ENCODE data around the gene COA8. TPM values are rescaled to one million over a fixed set of nuclear protein-coding genes. Genes with fewer than 3 reads are reported as not detected.

Gene COA8
- total and polyA plus RNA-seq, 10 of the 15 experiments (the other 5 are each of a cell fraction or from before 2014, with no cell fraction given): 6.1 to 69.5 (median 25.8) TPM

DNA sequence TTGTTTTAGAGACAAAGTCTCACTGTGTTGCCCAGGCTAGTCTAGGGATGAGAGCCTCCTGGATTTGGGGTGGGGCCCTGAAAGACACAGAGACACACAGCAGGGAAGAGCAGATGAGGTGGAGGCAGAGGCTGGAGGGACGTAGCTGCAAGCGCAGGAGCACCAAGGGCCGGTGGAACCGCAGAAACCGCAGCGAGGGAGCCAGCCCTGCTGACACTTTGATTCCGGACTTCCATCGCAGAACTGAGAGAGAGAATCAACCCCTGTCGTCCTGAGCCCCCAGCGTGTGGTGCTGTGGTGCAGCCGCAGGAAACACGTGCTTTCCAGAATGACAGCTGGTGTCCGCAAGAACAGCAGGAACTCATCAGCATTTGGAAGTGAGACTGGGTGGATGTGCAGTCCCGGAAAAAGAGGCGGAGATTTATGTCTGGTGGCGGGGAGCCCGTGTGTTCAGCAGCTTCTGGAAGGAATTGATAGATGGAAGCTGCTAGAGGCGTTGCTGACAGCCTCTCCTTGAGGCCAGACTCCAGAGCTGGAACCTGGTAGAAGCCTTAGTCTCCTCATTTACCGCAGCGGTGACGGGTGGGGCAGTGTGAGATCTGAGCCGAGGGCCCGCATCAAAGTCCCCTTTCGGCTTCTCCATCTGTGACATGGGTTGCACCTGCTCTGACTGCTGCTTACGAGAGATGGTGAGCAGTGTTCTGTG is 44.4 kb downstream of the COA8 start (continued):
- 0 out of 2 replicates have a peak, but pooled peaks have one; percentile 61 for TF ChIP-seq EZH2 (IDR thresholded peaks at IDR 0.05; ENCODE audit: borderline replicate concordance, control insufficient read depth, low read depth, low read length)
- TF ChIP-seq DPF2 (IDR thresholded peaks at IDR 0.05): 0 out of 2 replicates have a peak, but pooled peaks have one; percentile 50

DNA sequence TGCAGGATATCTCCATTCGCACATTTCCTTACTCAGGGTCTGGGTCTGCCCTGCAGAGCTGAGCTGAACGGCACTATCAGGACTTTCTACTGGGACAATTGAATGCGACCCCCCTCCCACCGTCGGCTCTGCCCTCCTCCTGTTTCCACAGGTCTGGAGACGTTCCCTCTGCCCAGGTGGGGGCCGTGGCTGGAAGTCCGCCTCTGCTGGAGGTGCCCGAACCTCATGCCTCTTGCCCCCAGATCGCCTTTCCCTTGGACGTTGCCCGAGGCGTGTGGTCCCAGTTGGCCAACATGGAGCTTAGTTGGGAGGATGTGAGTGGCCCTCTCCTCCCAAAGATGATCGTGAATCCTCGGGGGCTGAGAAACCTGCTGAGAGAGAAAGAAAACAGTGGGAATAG is 45.1 kb downstream of the COA8 start:
- in situ Hi-C loops (cut with MboI) (no loop called here), intact Hi-C loops (cut with micrococcal nuclease; ENCODE audit: unreplicated experiment) (no loop called here)
- ChIA-PET POLR2A (no interaction called here), CTCF (interaction anchor here (1.2 kb wide), 1 partner anchor 72 kb away, joined by 7 read pairs; no protein-coding TSS in a partner anchor), SMC1A (ENCODE audit: uncharacterized antibody, unreplicated experiment) (interaction anchor here (1.0 to 1.1 kb wide), 2 partner anchors 12 to 72 kb away, joined by 3 to 6 read pairs; no protein-coding TSS in a partner anchor), RAD21 (ENCODE audit: unreplicated experiment) (no interaction called here)
- Histone ChIP-seq H3K36me3 (ENCODE audit: control insufficient read depth in 2 of 2, insufficient read depth in 2 of 2, low read length in 1 of 2) (no peaks in the 10 kb centered on the region), H3K4me1 (ENCODE audit: control insufficient read depth, insufficient read depth, low read length) (peaks cover 13% of the 10 kb centered on the region), H3K27me3 (replicated peaks in 1 of 2; ENCODE audit: control insufficient read depth in 2 of 2, insufficient read depth in 2 of 2, low read length in 1 of 2) (no peaks in the 10 kb centered on the region), H3K9ac (ENCODE audit: control insufficient read depth, insufficient read depth, low read length) (no peak overlapping the region), H4K20me1 (ENCODE audit: control insufficient read depth, insufficient read depth) (no peaks in the 10 kb centered on the region), H3K4me3 (peak overlapping the region; percentile 58), H2AFZ (ENCODE audit: control insufficient read depth, low read depth, low read length) (no peak overlapping the region), H3K27ac (ENCODE audit: control insufficient read depth, insufficient read depth) (no peak overlapping the region), H3K9me3 (replicated peaks; ENCODE audit: control insufficient read depth, insufficient read depth, low read length) (peaks cover 6% of the 10 kb centered on the region; the same call in 2 of the 3 replicates), H3K4me2 (ENCODE audit: control insufficient read depth, insufficient read depth) (peak overlapping the region; percentile 78), H3K79me2 (ENCODE audit: control insufficient read depth, insufficient read depth, low read length) (no peaks in the 10 kb centered on the region)
- BruUV-seq (replicated peaks): no TSS peak
- no peak for DNase-seq (ENCODE audit: low read depth, low spot score)
- 31% methylated on average over 15 of the region's 15 CpGs for WGBS (ENCODE audit: insufficient coverage, insufficient replicate concordance, low lambda C conversion rate, missing lambda C conversion rate)
- no peak for FAIRE-seq
- peak; percentile 17 for ATAC-seq
- TF ChIP-seq RAD51 (IDR thresholded peaks at IDR 0.05) (no peak), CHD4 (IDR thresholded peaks at IDR 0.05) (no peak), RUNX3 (IDR thresholded peaks at IDR 0.05; ENCODE audit: low read length) (no peak), ZBED1 (IDR thresholded peaks at IDR 0.05; ENCODE audit: borderline replicate concordance) (no peak), KAT2A (conservative IDR thresholded peaks at IDR 0.05; ENCODE audit: control insufficient read depth, low read depth, low read length) (no peak), NR2C1 (IDR thresholded peaks at IDR 0.05) (no peak), EZH2 (IDR thresholded peaks at IDR 0.05; ENCODE audit: borderline replicate concordance, control insufficient read depth, low read depth, low read length) (no peak), SREBF2 (IDR thresholded peaks at IDR 0.05; ENCODE audit: low read length) (no peak), STAT3 (IDR thresholded peaks at IDR 0.05; ENCODE audit: low read depth, low read length) (no peak)
- TF ChIP-seq, protein P1, sequence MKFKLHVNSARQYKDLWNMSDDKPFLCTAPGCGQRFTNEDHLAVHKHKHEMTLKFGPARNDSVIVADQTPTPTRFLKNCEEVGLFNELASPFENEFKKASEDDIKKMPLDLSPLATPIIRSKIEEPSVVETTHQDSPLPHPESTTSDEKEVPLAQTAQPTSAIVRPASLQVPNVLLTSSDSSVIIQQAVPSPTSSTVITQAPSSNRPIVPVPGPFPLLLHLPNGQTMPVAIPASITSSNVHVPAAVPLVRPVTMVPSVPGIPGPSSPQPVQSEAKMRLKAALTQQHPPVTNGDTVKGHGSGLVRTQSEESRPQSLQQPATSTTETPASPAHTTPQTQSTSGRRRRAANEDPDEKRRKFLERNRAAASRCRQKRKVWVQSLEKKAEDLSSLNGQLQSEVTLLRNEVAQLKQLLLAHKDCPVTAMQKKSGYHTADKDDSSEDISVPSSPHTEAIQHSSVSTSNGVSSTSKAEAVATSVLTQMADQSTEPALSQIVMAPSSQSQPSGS (IDR thresholded peaks at IDR 0.05; ENCODE audit: low read length): no peak
- TF ChIP-seq, protein P2, sequence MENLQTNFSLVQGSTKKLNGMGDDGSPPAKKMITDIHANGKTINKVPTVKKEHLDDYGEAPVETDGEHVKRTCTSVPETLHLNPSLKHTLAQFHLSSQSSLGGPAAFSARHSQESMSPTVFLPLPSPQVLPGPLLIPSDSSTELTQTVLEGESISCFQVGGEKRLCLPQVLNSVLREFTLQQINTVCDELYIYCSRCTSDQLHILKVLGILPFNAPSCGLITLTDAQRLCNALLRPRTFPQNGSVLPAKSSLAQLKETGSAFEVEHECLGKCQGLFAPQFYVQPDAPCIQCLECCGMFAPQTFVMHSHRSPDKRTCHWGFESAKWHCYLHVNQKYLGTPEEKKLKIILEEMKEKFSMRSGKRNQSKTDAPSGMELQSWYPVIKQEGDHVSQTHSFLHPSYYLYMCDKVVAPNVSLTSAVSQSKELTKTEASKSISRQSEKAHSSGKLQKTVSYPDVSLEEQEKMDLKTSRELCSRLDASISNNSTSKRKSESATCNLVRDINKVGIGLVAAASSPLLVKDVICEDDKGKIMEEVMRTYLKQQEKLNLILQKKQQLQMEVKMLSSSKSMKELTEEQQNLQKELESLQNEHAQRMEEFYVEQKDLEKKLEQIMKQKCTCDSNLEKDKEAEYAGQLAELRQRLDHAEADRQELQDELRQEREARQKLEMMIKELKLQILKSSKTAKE (IDR thresholded peaks at IDR 0.05; ENCODE audit: low read depth, poor library complexity, severe bottlenecking): no peak
- TF ChIP-seq, protein P3, sequence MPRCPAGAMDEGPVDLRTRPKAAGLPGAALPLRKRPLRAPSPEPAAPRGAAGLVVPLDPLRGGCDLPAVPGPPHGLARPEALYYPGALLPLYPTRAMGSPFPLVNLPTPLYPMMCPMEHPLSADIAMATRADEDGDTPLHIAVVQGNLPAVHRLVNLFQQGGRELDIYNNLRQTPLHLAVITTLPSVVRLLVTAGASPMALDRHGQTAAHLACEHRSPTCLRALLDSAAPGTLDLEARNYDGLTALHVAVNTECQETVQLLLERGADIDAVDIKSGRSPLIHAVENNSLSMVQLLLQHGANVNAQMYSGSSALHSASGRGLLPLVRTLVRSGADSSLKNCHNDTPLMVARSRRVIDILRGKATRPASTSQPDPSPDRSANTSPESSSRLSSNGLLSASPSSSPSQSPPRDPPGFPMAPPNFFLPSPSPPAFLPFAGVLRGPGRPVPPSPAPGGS (IDR thresholded peaks at IDR 0.05; ENCODE audit: borderline replicate concordance, insufficient read depth, low read depth, low read length, poor library complexity, severe bottlenecking): no peak
- TF ChIP-seq, protein P4, sequence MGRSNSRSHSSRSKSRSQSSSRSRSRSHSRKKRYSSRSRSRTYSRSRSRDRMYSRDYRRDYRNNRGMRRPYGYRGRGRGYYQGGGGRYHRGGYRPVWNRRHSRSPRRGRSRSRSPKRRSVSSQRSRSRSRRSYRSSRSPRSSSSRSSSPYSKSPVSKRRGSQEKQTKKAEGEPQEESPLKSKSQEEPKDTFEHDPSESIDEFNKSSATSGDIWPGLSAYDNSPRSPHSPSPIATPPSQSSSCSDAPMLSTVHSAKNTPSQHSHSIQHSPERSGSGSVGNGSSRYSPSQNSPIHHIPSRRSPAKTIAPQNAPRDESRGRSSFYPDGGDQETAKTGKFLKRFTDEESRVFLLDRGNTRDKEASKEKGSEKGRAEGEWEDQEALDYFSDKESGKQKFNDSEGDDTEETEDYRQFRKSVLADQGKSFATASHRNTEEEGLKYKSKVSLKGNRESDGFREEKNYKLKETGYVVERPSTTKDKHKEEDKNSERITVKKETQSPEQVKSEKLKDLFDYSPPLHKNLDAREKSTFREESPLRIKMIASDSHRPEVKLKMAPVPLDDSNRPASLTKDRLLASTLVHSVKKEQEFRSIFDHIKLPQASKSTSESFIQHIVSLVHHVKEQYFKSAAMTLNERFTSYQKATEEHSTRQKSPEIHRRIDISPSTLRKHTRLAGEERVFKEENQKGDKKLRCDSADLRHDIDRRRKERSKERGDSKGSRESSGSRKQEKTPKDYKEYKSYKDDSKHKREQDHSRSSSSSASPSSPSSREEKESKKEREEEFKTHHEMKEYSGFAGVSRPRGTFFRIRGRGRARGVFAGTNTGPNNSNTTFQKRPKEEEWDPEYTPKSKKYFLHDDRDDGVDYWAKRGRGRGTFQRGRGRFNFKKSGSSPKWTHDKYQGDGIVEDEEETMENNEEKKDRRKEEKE (IDR thresholded peaks at IDR 0.05): no peak
